GM03348 (cell line): ENCODE data around the gene ZNRF2.
"Not testable (repeated sequence)": the region's sequence is repeated elsewhere in the genome, so short reads cannot be mapped to it uniquely, and the experiment has no call there.

Experiments used
- DNase-seq: peaks from one replicate; pipeline ENCODE4 v3.0.0; 2012; ENCODE audit warnings: low spot score

The ZNRF2 gene

GRCh38 chr7:30363778-30364563, 79.6 kb downstream of the ZNRF2 start:
- DNase-seq = no peak

DNA sequence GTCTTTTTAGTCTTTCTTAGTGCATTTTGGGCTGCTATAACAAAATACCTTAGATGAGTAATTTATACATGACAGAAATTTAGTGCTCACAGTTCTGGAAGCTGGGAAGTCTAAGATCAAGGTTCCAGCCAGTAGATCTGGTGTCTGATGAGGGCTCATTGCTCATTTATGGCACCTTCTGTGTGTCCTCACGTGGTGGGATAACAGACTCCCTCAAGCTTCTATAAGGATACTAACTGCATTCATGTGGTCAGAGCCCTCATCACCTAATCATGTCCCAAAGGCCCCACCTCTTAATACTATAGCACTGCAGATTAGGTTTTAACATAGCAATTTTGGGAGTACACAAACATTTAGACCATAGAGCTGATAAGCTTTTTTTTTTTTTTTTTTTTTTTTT, 80.4 kb downstream of the ZNRF2 start:
- DNase-seq = no peak

DNA sequence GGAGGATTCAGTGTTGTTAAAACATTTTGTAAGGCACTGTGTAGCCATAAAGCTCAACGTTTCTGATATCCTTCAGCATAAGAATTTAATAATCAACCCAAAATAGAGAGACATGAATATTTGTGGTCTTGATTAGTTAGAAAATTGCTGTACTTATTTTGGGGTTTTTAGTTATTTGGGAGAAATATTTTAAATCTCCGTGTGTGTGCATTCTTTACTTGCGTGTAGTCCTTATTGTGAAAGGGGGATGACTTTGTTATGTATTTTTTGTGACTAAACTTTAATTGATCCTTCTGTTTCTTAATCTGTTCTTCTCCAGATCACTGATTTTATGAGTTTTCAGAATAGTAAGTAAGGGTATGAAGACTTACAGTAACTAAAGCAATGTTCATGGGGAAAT, 81.2 kb downstream of the ZNRF2 start:
- peak; percentile 16 for DNase-seq

GRCh38 chr7:30366606-30367005, 82.2 kb downstream of the ZNRF2 start:
- no peak for DNase-seq

- no peak for DNase-seq
Observed at GRCh38 chr7:30367561-30367960, 83.2 kb downstream of the ZNRF2 start.

DNA sequence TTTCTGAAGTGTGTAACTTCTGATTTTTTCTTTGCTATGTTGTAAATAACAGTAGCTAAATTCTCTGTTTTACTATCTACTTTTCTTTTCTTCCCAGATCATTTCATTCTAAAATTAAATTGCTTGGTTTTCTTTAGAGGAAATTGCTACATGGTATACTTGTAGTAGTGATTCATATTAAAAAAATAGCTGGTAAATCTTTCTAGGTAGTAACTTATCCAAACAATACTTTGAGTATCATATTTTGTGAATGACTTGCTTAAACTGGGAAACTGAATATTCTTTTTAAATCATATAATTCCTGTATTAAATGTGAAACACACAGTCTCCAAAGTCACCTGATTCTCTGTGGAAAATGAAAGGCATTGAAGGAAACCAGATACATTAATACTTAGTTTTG, 85.5 kb downstream of the ZNRF2 start:
- no peak for DNase-seq

- DNase-seq = no peak
Observed at GRCh38 chr7:30371321-30371720, 86.9 kb downstream of the ZNRF2 start.

DNA sequence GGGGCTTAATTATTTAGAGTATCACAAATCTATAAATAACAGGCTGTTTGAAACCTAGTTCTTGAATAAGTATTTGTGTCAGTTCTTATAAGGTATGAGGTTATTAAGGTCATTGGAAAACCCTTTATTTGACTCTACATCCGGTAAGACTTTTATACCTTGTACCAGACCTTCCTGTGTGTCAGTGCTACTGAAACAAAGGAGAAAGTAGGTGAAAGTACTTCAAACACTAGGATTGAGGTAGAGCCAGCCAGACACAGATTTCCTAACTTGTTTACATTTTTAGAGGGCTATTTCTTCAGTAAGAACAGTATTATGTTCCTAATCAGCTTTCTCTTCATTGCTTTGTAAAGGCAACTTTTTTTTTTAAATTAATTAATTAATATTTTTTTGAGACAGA, 93.9 kb downstream of the ZNRF2 start:
- no peak for DNase-seq

DNA sequence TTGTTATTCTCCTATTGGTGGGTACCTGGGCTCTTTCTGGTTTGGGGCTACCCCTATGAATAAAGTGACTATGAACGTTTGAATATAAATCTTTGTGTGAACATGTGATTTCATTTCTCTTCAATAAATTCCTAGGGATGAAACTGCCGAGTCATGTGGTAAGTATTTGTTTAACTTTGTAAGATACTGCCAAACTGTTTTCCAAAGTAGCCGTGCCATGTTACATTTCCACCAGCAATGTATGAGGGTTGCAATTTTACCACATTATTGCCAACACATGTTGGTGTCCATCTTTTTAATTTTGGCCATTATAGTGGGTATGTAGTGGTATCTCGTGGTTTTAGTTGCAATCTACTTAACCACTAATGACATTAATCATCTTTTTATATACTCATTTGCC, 94.7 kb downstream of the ZNRF2 start:
- no peak for DNase-seq

GRCh38 chr7:30379741-30380140, 95.3 kb downstream of the ZNRF2 start:
- DNase-seq = no peak

DNA sequence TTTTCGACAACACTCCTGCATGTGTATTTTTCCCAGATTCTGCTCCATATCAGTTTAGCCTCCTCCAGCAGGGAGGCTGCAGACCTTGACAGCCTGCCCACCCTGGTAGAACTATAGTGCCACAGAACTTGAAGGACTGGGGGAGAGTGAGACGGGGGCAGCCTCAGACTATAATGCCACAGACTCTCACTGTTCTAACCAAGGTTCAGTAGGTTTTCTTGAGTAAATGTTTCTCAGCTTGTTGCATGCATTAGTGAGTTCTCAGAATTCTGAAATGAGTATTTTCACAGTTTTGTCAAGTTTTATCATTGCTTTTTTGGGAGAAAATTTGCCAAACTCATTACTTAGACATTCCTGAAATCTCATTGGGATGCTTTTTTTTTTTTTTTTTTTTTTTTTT, 95.9 kb downstream of the ZNRF2 start:
- DNase-seq = no peak

- DNase-seq = not testable (repeated sequence)
Observed at GRCh38 chr7:30380824-30381223, 96.4 kb downstream of the ZNRF2 start.

DNA sequence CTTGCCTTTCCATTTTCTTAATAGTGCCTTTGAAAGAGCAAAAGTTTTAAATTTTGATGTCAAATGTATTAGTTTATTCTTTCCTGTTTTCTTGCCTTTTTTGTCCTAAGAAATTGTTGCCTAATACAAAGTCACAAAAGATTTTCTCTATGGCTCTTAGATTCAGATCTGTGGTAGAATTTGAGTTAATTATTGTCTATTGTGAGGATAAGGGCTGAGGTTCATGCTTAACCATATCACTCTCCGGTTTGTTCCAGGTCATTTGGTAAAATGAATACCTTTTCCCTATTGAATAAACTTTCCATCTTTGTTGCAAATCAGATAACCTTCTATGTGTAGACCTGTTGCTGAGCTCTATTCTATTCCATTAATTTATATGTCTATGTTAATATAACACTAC, 98.2 kb downstream of the ZNRF2 start:
- DNase-seq = no peak

DNA sequence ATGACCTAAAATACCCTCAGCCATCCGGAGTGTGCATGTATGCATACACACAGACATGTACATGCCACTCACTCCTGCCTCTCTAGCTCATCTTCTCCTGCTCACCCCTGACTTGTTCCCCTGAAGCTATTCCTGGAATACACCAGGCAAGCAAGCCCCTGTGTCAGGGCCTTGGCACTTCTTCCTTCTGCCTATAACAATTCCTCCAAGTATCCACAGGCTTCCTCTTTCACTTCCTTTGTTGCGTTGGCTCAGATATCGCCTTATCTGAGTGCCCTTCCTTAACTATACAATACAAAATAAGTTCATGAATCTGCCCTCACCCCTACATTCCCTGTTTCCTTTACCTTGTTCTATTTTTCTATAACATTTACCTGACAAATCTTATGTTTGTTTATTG, 105.4 kb downstream of the ZNRF2 start:
- no peak for DNase-seq

GRCh38 chr7:30390736-30391636, 106.6 kb downstream of the ZNRF2 start:
- DNase-seq = no peak

GRCh38 chr7:30391806-30392205, 107.4 kb downstream of the ZNRF2 start:
- DNase-seq = no peak

DNA sequence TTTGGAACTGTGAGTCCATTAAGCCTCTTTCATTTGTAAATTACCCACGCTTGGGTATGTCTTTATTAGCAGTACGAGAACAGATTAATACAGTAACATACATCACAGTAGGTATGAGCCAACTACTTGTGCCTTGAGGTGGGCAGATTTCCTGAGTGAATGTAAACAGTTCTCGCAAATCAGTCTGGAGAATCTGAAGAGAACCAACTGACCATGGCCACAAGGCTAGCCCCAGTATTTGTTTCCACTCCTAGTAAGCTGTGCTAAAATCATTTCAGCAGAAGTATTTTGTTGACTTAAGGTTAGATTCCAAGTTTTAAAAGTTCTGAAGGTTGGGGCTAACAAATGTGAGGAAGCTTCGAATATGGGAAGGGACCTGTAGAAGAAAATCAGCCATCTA, 111.3 kb downstream of the ZNRF2 start:
- DNase-seq = no peak

GRCh38 chr7:30396389-30396788, 112.0 kb downstream of the ZNRF2 start:
- no peak for DNase-seq

- no peak for DNase-seq
Observed at GRCh38 chr7:30403477-30403876, 119.1 kb downstream of the ZNRF2 start.

DNA sequence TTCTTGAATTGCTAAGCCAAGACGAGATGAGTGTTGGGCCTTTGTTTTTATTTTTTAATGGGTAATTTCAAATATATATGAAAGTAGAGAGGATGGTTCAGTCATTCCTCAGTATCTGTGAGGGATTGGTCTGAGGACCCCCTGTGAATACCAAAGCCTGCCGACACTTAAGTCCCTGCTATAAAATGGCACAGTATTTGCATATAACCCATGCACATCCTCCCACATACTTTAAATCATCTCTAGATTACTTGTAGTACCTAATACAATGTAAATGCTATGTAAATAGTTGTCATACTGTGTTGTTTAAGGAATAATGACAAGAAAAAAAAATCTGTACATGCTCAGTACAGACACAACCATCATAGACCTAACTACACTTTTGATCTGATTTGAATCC, 120.8 kb downstream of the ZNRF2 start:
- DNase-seq = no peak

GRCh38 chr7:30406664-30407425, 122.4 kb downstream of the ZNRF2 start:
- DNase-seq = no peak

DNA sequence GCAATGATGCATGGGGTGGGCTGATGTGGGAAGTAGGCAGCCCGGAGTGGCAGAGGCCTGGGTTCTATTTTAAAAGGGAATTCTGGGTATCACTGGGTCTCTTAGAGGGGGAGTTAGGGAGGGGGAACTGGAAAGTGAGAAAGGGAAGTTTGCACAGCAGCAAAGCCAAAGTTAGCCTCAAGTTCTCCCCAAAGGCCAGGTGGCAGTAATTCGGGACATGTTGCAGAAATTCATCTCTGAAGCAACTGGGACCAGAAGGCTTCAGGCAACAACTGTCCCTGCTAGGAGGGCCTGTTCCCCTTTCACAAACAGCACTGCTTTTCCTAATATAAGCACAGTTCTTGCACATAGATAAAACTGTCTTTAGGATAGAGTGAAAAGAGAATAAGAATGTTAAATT, 126.8 kb downstream of the ZNRF2 start:
- no peak for DNase-seq

DNA sequence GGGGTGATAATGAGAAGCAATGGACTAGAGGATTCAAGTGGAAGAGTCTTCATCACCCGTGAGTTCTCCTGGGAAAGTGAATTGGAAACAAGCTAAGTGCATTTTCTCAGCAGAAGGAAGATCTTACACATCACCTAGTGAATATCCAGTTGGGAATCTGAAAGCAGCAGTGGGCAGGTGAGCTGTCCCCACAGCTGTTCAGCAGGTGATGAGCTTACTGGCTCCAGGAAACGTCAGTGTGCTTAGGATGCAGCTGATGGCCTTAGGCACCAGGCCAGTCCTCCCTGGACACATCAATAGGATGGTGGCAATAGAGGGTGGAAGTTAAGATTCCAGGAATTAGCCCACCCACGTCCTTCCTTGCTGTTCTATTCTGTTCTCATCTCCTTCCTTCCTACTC, 127.5 kb downstream of the ZNRF2 start:
- DNase-seq = no peak
